Neural cell (in vitro differentiated cells): ENCODE measurements around the gene CFB. TPM values are rescaled to one million over a fixed set of nuclear protein-coding genes. Genes with fewer than 3 reads are reported as not detected.

Experiments
- H2AFZ ChIP-seq: fragments of 200-600, 300-800 bp; sonication (generic), shearing (Covaris generic); 2 replicates; pipeline ENCODE4 v1.6.0; 2014; ENCODE audit warnings: low read depth, mild to moderate bottlenecking, antibody characterized with exemption, low read length, moderate library complexity
- H3F3A ChIP-seq: fragments of 200-600 bp; shearing (Covaris generic); 2 replicates; pipeline ENCODE4 v1.6.1; 2016; ENCODE audit warnings: mild to moderate bottlenecking, moderate library complexity, mixed read lengths, antibody characterized with exemption, low read length; ENCODE audit not compliant: insufficient read depth, poor library complexity, severe bottlenecking
- H3K27ac ChIP-seq: fragments of 200-600, 300-800 bp; sonication (generic), shearing (Covaris generic); 2 replicates; pipeline ENCODE4 v1.5.1; 2014; ENCODE audit warnings: mild to moderate bottlenecking, low read length, moderate library complexity
- H3K27me3 ChIP-seq: fragments of 300-800, 200-600 bp; sonication (generic), shearing (Covaris generic); 2 replicates; pipeline ENCODE4 v1.6.0; 2014; ENCODE audit warnings: mild to moderate bottlenecking, low read depth, low read length, moderate library complexity; ENCODE audit not compliant: insufficient read depth
- H3K36me3 ChIP-seq: fragments of 300-800, 200-600 bp; sonication (generic), shearing (Covaris generic); 2 replicates; pipeline ENCODE4 v1.5.1; 2014; ENCODE audit warnings: mild to moderate bottlenecking, antibody characterized with exemption, low read length, moderate library complexity; ENCODE audit not compliant: insufficient read depth
- H3K4me2 ChIP-seq: fragments of 300-800, 200-600 bp; sonication (generic), shearing (Covaris generic); 2 replicates; pipeline ENCODE4 v1.6.0; 2014; ENCODE audit warnings: mild to moderate bottlenecking, low read length
- H3K4me3 ChIP-seq: fragments of 300-800, 200-600 bp; sonication (generic), shearing (Covaris generic); 2 replicates; pipeline ENCODE4 v1.5.1; 2014; ENCODE audit warnings: mild to moderate bottlenecking, low read length, moderate library complexity
- H3K79me2 ChIP-seq: fragments of 200-600 bp; shearing (Covaris generic); replicated peaks from 2 replicates; pipeline ENCODE4 v1.6.0; 2014; ENCODE audit warnings: mild to moderate bottlenecking, low read length, moderate library complexity; ENCODE audit not compliant: insufficient read depth
- H3K9ac ChIP-seq: fragments of 300-800, 200-600 bp; sonication (generic), shearing (Covaris generic); 2 replicates; pipeline ENCODE4 v1.6.1; 2016; ENCODE audit warnings: mild to moderate bottlenecking, low read length, mixed read lengths
- H3K9me2 ChIP-seq: fragments of 200-600 bp; shearing (Covaris generic); 2 replicates; pipeline ENCODE4 v1.6.1; 2016; ENCODE audit warnings: mild to moderate bottlenecking, low read length, mixed read lengths; ENCODE audit not compliant: insufficient read depth
- H3K9me3 ChIP-seq: fragments of 200-600, 300-800 bp; sonication (generic), shearing (Covaris generic); 2 replicates; pipeline ENCODE4 v1.6.1; 2016; ENCODE audit warnings: mild to moderate bottlenecking, mixed run types, low read length, moderate library complexity, mixed read lengths
- H4K20me1 ChIP-seq: fragments of 200-600 bp; shearing (Covaris generic); 2 replicates; pipeline ENCODE4 v1.6.1; 2016; ENCODE audit warnings: mild to moderate bottlenecking, mixed run types; ENCODE audit not compliant: insufficient read depth
- EP300 ChIP-seq: fragments of 450-650 bp; conservative IDR thresholded peaks from 2 replicates; pipeline ENCODE4 v1.6.1; 2014; ENCODE audit warnings: antibody characterized with exemption, mild to moderate bottlenecking, moderate library complexity; ENCODE audit not compliant: poor library complexity, severe bottlenecking
- EZH2 ChIP-seq: fragments of 200-600, 300-800 bp; shearing (Covaris generic), sonication (generic); IDR thresholded peaks from 2 replicates; pipeline ENCODE4 v1.6.1; 2014; ENCODE audit warnings: antibody characterized with exemption, low read length, borderline replicate concordance, mild to moderate bottlenecking; ENCODE audit not compliant: insufficient read depth, poor library complexity, severe bottlenecking
- MXI1 ChIP-seq: fragments of 450-650 bp; conservative IDR thresholded peaks from 2 replicates; pipeline ENCODE4 v1.6.1; 2014; ENCODE audit warnings: antibody characterized with exemption, mild to moderate bottlenecking; ENCODE audit not compliant: poor library complexity, severe bottlenecking
- POLR2AphosphoS5 ChIP-seq: IDR thresholded peaks from 2 replicates; pipeline ENCODE4 v1.6.1; 2012
- RAD21 ChIP-seq: fragments of 450-650 bp; conservative IDR thresholded peaks from 2 replicates; pipeline ENCODE4 v1.6.1; 2014; ENCODE audit warnings: antibody characterized with exemption, mild to moderate bottlenecking, moderate library complexity
- REST ChIP-seq: IDR thresholded peaks from 2 replicates; pipeline ENCODE4 v1.6.1; 2012; ENCODE audit warnings: borderline replicate concordance
- SMC3 ChIP-seq: fragments of 450-650 bp; conservative IDR thresholded peaks from 2 replicates; pipeline ENCODE4 v1.6.1; 2014; ENCODE audit warnings: antibody characterized with exemption, mild to moderate bottlenecking, moderate library complexity; ENCODE audit not compliant: poor library complexity
- TAF1 ChIP-seq: IDR thresholded peaks from 2 replicates; pipeline ENCODE4 v1.6.1; 2012; ENCODE audit warnings: low read depth
- polyA plus RNA-seq: library from polyadenylated mRNA; depleted of rRNA; stranded (reverse); fragments of >200 nt; gene quantifications from 2 replicates; pipeline ENCODE4 v1.2.3, GENCODE V29; 2014
- TF ChIP-seq, protein P1 (sequence below): fragments of 450-650 bp; IDR thresholded peaks from 2 replicates; pipeline ENCODE4 v1.5.1; 2014; ENCODE audit warnings: antibody characterized with exemption, mild to moderate bottlenecking, moderate library complexity; ENCODE audit not compliant: poor library complexity, severe bottlenecking

Gene CFB
- polyA plus RNA-seq, 1 donor from 2014 or later, result 0.97 TPM

DNA sequence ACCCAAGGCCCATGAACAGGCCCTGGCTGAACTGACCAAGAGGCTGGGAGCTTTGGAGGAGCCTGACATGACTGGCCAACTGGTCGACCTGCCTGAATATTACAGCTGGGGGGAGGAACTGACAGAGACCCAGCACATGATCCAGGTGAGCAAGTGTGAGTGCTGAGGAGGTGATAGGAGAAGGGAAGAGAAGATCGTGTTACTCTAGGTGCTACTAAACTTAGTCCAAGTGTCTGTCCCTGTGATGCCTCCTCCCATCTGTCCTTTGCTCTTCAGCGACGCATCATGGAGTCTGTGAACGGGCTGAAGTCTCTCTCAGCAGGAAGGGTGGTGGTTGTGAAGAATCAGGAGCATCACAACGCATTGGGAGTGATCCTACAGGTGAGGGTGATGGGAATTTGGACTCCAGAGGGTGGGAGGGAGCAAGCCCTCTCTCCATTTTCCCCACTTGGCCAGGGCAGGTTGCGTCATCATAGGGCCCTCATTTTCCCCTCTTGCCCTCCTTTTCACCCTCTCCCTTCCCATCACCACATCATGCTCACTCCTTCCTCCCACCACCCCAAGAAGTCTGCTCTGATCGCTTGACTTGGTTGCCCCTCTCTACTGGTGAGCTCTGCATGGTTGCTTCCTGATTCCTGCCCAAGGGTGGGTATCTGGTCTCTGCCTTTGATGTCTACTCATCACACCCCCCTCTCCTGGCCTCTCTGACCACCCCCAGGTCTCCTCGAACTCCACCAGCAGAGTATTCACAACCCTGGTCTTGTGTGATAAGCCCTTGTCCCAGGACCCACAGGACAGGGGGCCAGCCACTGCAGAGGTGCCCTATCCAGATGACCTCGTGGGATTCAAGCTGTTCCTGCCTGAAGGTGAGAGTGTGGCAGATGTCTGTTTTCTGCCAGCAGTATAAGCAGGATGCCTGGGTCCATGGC is 21.4 kb downstream of the CFB start:
- H3K27me3 ChIP-seq, result no peaks in the 10 kb centered on the region
- no peak overlapping the region for H3K4me2 ChIP-seq
- H3K36me3 ChIP-seq, result no peaks in the 10 kb centered on the region
- peaks cover 5% of the 10 kb centered on the region for H3K79me2 ChIP-seq
- H2AFZ ChIP-seq, result no peak overlapping the region
- no peaks in the 10 kb centered on the region for H3F3A ChIP-seq
- no peaks in the 10 kb centered on the region for H3K9me2 ChIP-seq
- H3K9ac ChIP-seq, result no peak overlapping the region
- H3K4me3 ChIP-seq, result no peak overlapping the region
- no peaks in the 10 kb centered on the region for H3K9me3 ChIP-seq
- no peak overlapping the region for H3K27ac ChIP-seq
- no peaks in the 10 kb centered on the region for H4K20me1 ChIP-seq
- TF ChIP-seq, protein P1, sequence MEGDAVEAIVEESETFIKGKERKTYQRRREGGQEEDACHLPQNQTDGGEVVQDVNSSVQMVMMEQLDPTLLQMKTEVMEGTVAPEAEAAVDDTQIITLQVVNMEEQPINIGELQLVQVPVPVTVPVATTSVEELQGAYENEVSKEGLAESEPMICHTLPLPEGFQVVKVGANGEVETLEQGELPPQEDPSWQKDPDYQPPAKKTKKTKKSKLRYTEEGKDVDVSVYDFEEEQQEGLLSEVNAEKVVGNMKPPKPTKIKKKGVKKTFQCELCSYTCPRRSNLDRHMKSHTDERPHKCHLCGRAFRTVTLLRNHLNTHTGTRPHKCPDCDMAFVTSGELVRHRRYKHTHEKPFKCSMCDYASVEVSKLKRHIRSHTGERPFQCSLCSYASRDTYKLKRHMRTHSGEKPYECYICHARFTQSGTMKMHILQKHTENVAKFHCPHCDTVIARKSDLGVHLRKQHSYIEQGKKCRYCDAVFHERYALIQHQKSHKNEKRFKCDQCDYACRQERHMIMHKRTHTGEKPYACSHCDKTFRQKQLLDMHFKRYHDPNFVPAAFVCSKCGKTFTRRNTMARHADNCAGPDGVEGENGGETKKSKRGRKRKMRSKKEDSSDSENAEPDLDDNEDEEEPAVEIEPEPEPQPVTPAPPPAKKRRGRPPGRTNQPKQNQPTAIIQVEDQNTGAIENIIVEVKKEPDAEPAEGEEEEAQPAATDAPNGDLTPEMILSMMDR, result no peak
- TF ChIP-seq EP300 (no peak), SMC3 (no peak), TAF1 (no peak), POLR2AphosphoS5 (no peak), REST (no peak), RAD21 (no peak), MXI1 (no peak), EZH2 (no peak)

DNA sequence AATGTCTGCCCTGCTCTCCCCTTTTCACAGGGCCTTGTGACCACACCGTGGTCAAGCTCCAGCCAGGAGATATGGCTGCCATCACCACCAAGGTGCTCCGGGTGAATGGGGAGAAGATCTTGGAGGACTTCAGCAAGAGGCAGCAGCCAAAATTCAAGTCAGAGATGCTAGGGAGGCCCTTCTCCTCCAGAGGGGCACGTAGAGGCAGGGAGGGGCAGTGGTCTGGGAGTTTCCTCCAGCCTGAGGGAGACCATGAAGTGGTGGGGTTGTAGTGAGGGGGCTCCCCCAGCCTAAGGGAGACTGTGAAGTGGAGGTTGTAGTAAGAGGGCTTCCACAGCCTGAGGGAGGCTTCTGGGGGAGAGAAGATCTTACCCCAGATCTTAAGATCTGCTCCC is 22.0 kb downstream of the CFB start:
- Histone ChIP-seq H3K27ac (no peak overlapping the region), H2AFZ (no peak overlapping the region), H3K9ac (no peak overlapping the region), H3K36me3 (no peaks in the 10 kb centered on the region), H3F3A (no peaks in the 10 kb centered on the region), H3K4me2 (no peak overlapping the region), H3K9me2 (no peaks in the 10 kb centered on the region), H3K27me3 (no peaks in the 10 kb centered on the region), H3K9me3 (no peaks in the 10 kb centered on the region), H4K20me1 (no peaks in the 10 kb centered on the region), H3K4me3 (no peak overlapping the region), H3K79me2 (peaks cover 7% of the 10 kb centered on the region)
- TF ChIP-seq REST (no peak), RAD21 (no peak)
